OCI-LY7 (cell line): Measurements from ENCODE around the gene STX8. TPM values are rescaled to one million over a fixed set of nuclear protein-coding genes. Genes with fewer than 3 reads are reported as not detected.
"Not testable (repeated sequence)": the region's sequence is repeated elsewhere in the genome, so short reads cannot be mapped to it uniquely, and the experiment has no call there.

ENCODE experiments used
- BruUV-seq: library from RNA; stranded (reverse); fragments of 400-500 nt; replicated peaks from 2 replicates; lab custom pipeline; 2021; lab: Mats Ljungman, UMichigan
- CTCF ChIA-PET: fragments of 300-600 bp; sonication (Branson Sonifier 250); formaldehyde crosslinking; loops from one replicate; lab custom pipeline; 2022; ENCODE audit warnings: antibody characterized with exemption; ENCODE audit not compliant: unreplicated experiment; lab: Charles Lee
- POLR2A ChIA-PET: fragments of 300-600 bp; sonication (Branson Sonifier 250); formaldehyde crosslinking; loops from one replicate; lab custom pipeline; 2022; ENCODE audit warnings: antibody characterized with exemption; lab: Charles Lee
- DNase-seq: peaks from one replicate; pipeline ENCODE4 v3.0.0-alpha.2; 2015; ENCODE audit warnings: low spot score
- H2AFZ ChIP-seq: fragments of 200-600 bp; sonication (generic), shearing (Covaris generic); 2 replicates; pipeline ENCODE4 v1.6.1; 2014; ENCODE audit warnings: mild to moderate bottlenecking, antibody characterized with exemption, low read length, moderate library complexity
- H3K27ac ChIP-seq: fragments of 200-600 bp; sonication (generic); 2 replicates; pipeline ENCODE4 v1.5.1; 2014; ENCODE audit warnings: mixed run types, low read depth, mild to moderate bottlenecking, moderate library complexity, low read length, inconsistent platforms; ENCODE audit not compliant: poor library complexity, severe bottlenecking
- H3K36me3 ChIP-seq: fragments of 200-600 bp; sonication (generic); 2 replicates; pipeline ENCODE4 v1.6.1; 2014; ENCODE audit warnings: mild to moderate bottlenecking, antibody characterized with exemption, low read length, moderate library complexity, mixed read lengths; ENCODE audit not compliant: insufficient read depth
- H3K4me1 ChIP-seq: fragments of 200-600 bp; sonication (generic); 2 replicates; pipeline ENCODE4 v1.5.1; 2014; ENCODE audit warnings: mild to moderate bottlenecking, low read length; ENCODE audit not compliant: insufficient read depth, poor library complexity, severe bottlenecking
- H3K4me2 ChIP-seq: fragments of 200-600 bp; sonication (generic); 2 replicates; pipeline ENCODE4 v1.6.1; 2014; ENCODE audit warnings: mild to moderate bottlenecking, low read length
- H3K4me3 ChIP-seq: fragments of 200-600 bp; sonication (generic); 2 replicates; pipeline ENCODE4 v1.5.1; 2014; ENCODE audit warnings: mild to moderate bottlenecking, low read depth, low read length; ENCODE audit not compliant: poor library complexity, severe bottlenecking
- H3K79me2 ChIP-seq: fragments of 200-600 bp; sonication (generic); 2 replicates; pipeline ENCODE4 v1.6.1; 2016; ENCODE audit warnings: low read depth, mild to moderate bottlenecking, low read length, moderate library complexity, mixed read lengths; ENCODE audit not compliant: insufficient read depth
- H3K9me2 ChIP-seq: fragments of 200-600 bp; sonication (generic); 2 replicates; pipeline ENCODE4 v1.6.1; 2016; ENCODE audit warnings: mild to moderate bottlenecking, low read length, mixed read lengths; ENCODE audit not compliant: insufficient read depth
- H3K9me3 ChIP-seq: fragments of 200-600 bp; sonication (generic); 2 replicates; pipeline ENCODE4 v1.6.1; 2014; ENCODE audit warnings: mild to moderate bottlenecking, mixed run types, low read length, mixed read lengths
- H4K20me1 ChIP-seq: fragments of 200-600 bp; sonication (generic); 2 replicates; pipeline ENCODE4 v1.6.1; 2014; ENCODE audit warnings: mild to moderate bottlenecking, antibody characterized with exemption, low read length, moderate library complexity, mixed read lengths; ENCODE audit not compliant: insufficient read depth
- CTCF ChIP-seq: fragments of 200-600 bp; sonication (generic); conservative IDR thresholded peaks from 2 replicates; pipeline ENCODE4 v1.5.1; 2014; ENCODE audit warnings: mild to moderate bottlenecking, antibody characterized with exemption, low read length, moderate library complexity, mixed read lengths
- EZH2phosphoT487 ChIP-seq: fragments of 200-600 bp; sonication (generic); IDR thresholded peaks from 2 replicates; pipeline ENCODE4 v1.6.1; 2018; ENCODE audit warnings: low read depth, borderline replicate concordance, mild to moderate bottlenecking, mixed run types, antibody characterized with exemption, low read length, moderate library complexity, mixed read lengths
- intact Hi-C: fragments of 100-400 bp; cut with micrococcal nuclease; formaldehyde crosslinking; loops from one replicate; pipeline ENCODE4 v1.10.0; 2022; ENCODE audit not compliant: unreplicated experiment
- total RNA-seq, 2 experiments: library from RNA; depleted of rRNA in 1 of 2; stranded (reverse); fragments of >200 nt in 1 of 2; shearing (Covaris generic) in 1 of 2; gene quantifications; 2 replicates each; pipeline ENCODE4 v1.2.3, GENCODE V29; 2014 to 2022

Gene STX8
- total RNA-seq, 2 experiments from 2014 or later = 56.7 to 69.0 TPM

GRCh38 chr17:9451934-9452333 lies 123.7 kb downstream of the STX8 start:
- Histone ChIP-seq H4K20me1 (no peaks in the 10 kb centered on the region), H3K4me1 (no peaks in the 10 kb centered on the region), H3K36me3 (no peaks in the 10 kb centered on the region; the same call in 1 of the 2 replicates), H3K4me3 (no peak overlapping the region), H3K9me3 (no peaks in the 10 kb centered on the region), H2AFZ (no peak overlapping the region), H3K27ac (no peak overlapping the region), H3K9me2 (no peaks in the 10 kb centered on the region), H3K4me2 (no peak overlapping the region), H3K79me2 (no peaks in the 10 kb centered on the region)
- intact Hi-C loops = no loop called here
- no TSS peak for BruUV-seq
- DNase-seq = no peak
- POLR2A ChIA-PET = no interaction called here
- CTCF ChIA-PET = no interaction called here
- TF ChIP-seq CTCF = no peak
- no peak for TF ChIP-seq EZH2phosphoT487

GRCh38 chr17:9447298-9447697 lies 128.3 kb downstream of the STX8 start:
- H3K4me3 ChIP-seq, H3K9me2 ChIP-seq, H3K79me2 ChIP-seq, H4K20me1 ChIP-seq, H3K9me3 ChIP-seq, POLR2A ChIA-PET, H2AFZ ChIP-seq, H3K27ac ChIP-seq, H3K4me1 ChIP-seq, H3K36me3 ChIP-seq, CTCF ChIA-PET, intact Hi-C loops, BruUV-seq, H3K4me2 ChIP-seq, DNase-seq: not testable (repeated sequence)

GRCh38 chr17:9446528-9446927 lies 129.1 kb downstream of the STX8 start:
- CTCF ChIA-PET = no interaction called here
- DNase-seq = no peak

GRCh38 chr17:9445424-9445823 lies 130.2 kb downstream of the STX8 start:
- H3K4me2 ChIP-seq = no peak overlapping the region
- TF ChIP-seq EZH2phosphoT487 = no peak
- TF ChIP-seq CTCF = no peak
- no peak overlapping the region for H3K27ac ChIP-seq
- no peaks in the 10 kb centered on the region for H3K4me1 ChIP-seq
- H3K9me2 ChIP-seq = no peaks in the 10 kb centered on the region
- H4K20me1 ChIP-seq = no peaks in the 10 kb centered on the region
- intact Hi-C loops = no loop called here
- no peaks in the 10 kb centered on the region for H3K9me3 ChIP-seq
- no peak overlapping the region for H3K4me3 ChIP-seq
- DNase-seq = no peak
- H2AFZ ChIP-seq = no peak overlapping the region
- POLR2A ChIA-PET = interaction anchor here (0.7 kb wide), 1 partner anchor 36 kb away, joined by 4 read pairs; no protein-coding TSS in a partner anchor
- H3K79me2 ChIP-seq = no peaks in the 10 kb centered on the region
- CTCF ChIA-PET = no interaction called here
- no TSS peak for BruUV-seq
- no peaks in the 10 kb centered on the region for H3K36me3 ChIP-seq

More at GRCh38 chr17:9446528-9446927, 129.1 kb downstream of the STX8 start:
- intact Hi-C loops = no loop called here
- no peak for TF ChIP-seq EZH2phosphoT487
- BruUV-seq = no TSS peak
- H3K4me3 ChIP-seq = no peak overlapping the region
- no peaks in the 10 kb centered on the region for H3K9me3 ChIP-seq
- H3K27ac ChIP-seq = no peak overlapping the region
- H3K9me2 ChIP-seq = no peaks in the 10 kb centered on the region
- H3K79me2 ChIP-seq = no peaks in the 10 kb centered on the region
- H3K4me2 ChIP-seq = no peak overlapping the region
- POLR2A ChIA-PET = no interaction called here
- no peaks in the 10 kb centered on the region for H3K4me1 ChIP-seq
- H4K20me1 ChIP-seq = no peaks in the 10 kb centered on the region
- no peak overlapping the region for H2AFZ ChIP-seq
- H3K36me3 ChIP-seq = no peaks in the 10 kb centered on the region
